Trophoblast cell (in vitro differentiated cells and primary cell): ENCODE data around the gene FGFR3.
"Not testable (repeated sequence)": the region's sequence is repeated elsewhere in the genome, so short reads cannot be mapped to it uniquely, and the experiment has no call there.

Source experiments
- DNase-seq, 2 donors: peaks; one replicate each; pipeline ENCODE4 v3.0.0-alpha.2; 2016
- H2AFZ ChIP-seq: 2 replicates; pipeline ENCODE4 v1.6.1; 2013; ENCODE audit warnings: low read length, moderate library complexity, mild to moderate bottlenecking; ENCODE audit not compliant: insufficient read depth, poor library complexity
- H2AK5ac ChIP-seq: 2 replicates; pipeline ENCODE4 v1.6.1; 2013; ENCODE audit warnings: mild to moderate bottlenecking, low read length
- H2BK120ac ChIP-seq: 2 replicates; pipeline ENCODE4 v1.6.1; 2013; ENCODE audit warnings: low read length, mild to moderate bottlenecking, moderate library complexity; ENCODE audit not compliant: insufficient read depth, poor library complexity
- H2BK12ac ChIP-seq: 2 replicates; pipeline ENCODE4 v1.6.1; 2013; ENCODE audit warnings: mild to moderate bottlenecking, low read length, moderate library complexity
- H2BK5ac ChIP-seq: 2 replicates; pipeline ENCODE4 v1.6.1; 2013; ENCODE audit warnings: low read length, low read depth, moderate library complexity, mild to moderate bottlenecking; ENCODE audit not compliant: poor library complexity
- H3K14ac ChIP-seq: 2 replicates; pipeline ENCODE4 v1.6.1; 2013; ENCODE audit warnings: mild to moderate bottlenecking, low read length
- H3K18ac ChIP-seq: 2 replicates; pipeline ENCODE4 v1.6.1; 2013; ENCODE audit warnings: mild to moderate bottlenecking, low read length
- H3K23ac ChIP-seq: 2 replicates; pipeline ENCODE4 v1.6.1; 2013; ENCODE audit warnings: low read length
- H3K27ac ChIP-seq: 2 replicates; pipeline ENCODE4 v1.5.1; 2013; ENCODE audit warnings: low read depth, mild to moderate bottlenecking, inconsistent platforms, low read length, moderate library complexity
- H3K27me3 ChIP-seq: 2 replicates; pipeline ENCODE4 v1.6.1; 2013; ENCODE audit warnings: inconsistent platforms, mild to moderate bottlenecking, low read length, moderate library complexity; ENCODE audit not compliant: insufficient read depth
- H3K36me3 ChIP-seq, 2 experiments: 1 replicate in 1 of 2; 2 replicates in 1 of 2; pipeline ENCODE4 v1.6.1; 2013; ENCODE audit warnings: low read length in 2 of 2, mild to moderate bottlenecking in 2 of 2, moderate library complexity in 1 of 2; ENCODE audit not compliant: insufficient read depth in 2 of 2, control insufficient read depth in 1 of 2
- H3K4ac ChIP-seq: 2 replicates; pipeline ENCODE4 v1.6.1; 2013; ENCODE audit warnings: low read depth, mild to moderate bottlenecking, low read length, moderate library complexity
- H3K4me1 ChIP-seq, 2 experiments: 1 replicate in 1 of 2; 2 replicates in 1 of 2; pipeline ENCODE4 v1.6.1; 2013; ENCODE audit warnings: low read length in 2 of 2, mild to moderate bottlenecking in 2 of 2, moderate library complexity in 1 of 2; ENCODE audit not compliant: insufficient read depth in 2 of 2, control insufficient read depth in 1 of 2
- H3K4me2 ChIP-seq: 2 replicates; pipeline ENCODE4 v1.6.1; 2013; ENCODE audit warnings: inconsistent platforms, mild to moderate bottlenecking, low read length, moderate library complexity
- H3K4me3 ChIP-seq: 2 replicates; pipeline ENCODE4 v1.5.1; 2013; ENCODE audit warnings: mild to moderate bottlenecking, low read depth, low read length, inconsistent platforms
- H3K79me1 ChIP-seq: one replicate; pipeline ENCODE4 v1.6.1; 2013; ENCODE audit warnings: low read length
- H3K79me2 ChIP-seq: 2 replicates; pipeline ENCODE4 v1.6.1; 2013; ENCODE audit warnings: low read length, mild to moderate bottlenecking; ENCODE audit not compliant: control insufficient read depth, insufficient read depth, poor library complexity
- H3K9ac ChIP-seq: 2 replicates; pipeline ENCODE4 v1.6.1; 2013; ENCODE audit warnings: mild to moderate bottlenecking, low read length
- H3K9me3 ChIP-seq: 2 replicates; pipeline ENCODE4 v1.6.1; 2013; ENCODE audit warnings: low read depth, mild to moderate bottlenecking, control low read depth, inconsistent platforms, low read length; ENCODE audit not compliant: insufficient read depth
- H4K12ac ChIP-seq: 2 replicates; pipeline ENCODE4 v1.6.1; 2013; ENCODE audit warnings: low read depth, mild to moderate bottlenecking, low read length, moderate library complexity
- H4K8ac ChIP-seq: 2 replicates; pipeline ENCODE4 v1.6.1; 2013; ENCODE audit warnings: low read depth, mild to moderate bottlenecking, low read length, moderate library complexity
- H4K91ac ChIP-seq: one replicate; pipeline ENCODE4 v1.6.1; 2013; ENCODE audit warnings: low read depth, mild to moderate bottlenecking, low read length, moderate library complexity
- WGBS: extraction: QIAGEN DNeasy Blood & Tissue Kit; methylation state at CpG from one replicate; pipeline ENCODE4 v1.1.7; 2013; ENCODE audit warnings: missing lambda C conversion rate; ENCODE audit not compliant: insufficient read length, insufficient coverage; ENCODE audit errors: extremely low coverage; 5-methylcytosine and 5-hydroxymethylcytosine counted together

The FGFR3 gene

DNA sequence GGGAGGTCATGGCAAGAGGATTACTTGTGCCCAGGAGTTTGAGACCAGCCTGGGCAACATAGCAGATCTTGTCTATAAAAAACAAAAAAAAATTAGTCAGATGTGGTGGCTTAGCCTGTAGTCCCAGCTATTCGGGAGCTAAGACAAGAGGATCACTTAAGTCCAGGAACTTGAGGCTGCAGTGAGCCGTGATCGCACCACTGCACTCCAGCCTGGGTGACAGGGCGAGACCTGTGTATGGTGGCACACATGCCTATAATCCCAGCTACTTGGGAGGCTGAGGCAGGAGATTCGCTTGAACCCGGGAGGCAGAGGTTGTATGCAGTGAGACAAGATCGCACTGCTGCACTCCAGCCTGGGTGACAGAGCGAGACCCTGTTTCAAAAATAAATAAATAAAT, 42.7 kb downstream of the FGFR3 start:
- not testable (repeated sequence) for H4K91ac ChIP-seq, H4K8ac ChIP-seq, H3K79me2 ChIP-seq, H2AFZ ChIP-seq, H3K23ac ChIP-seq, DNase-seq, H3K4me2 ChIP-seq, H2BK120ac ChIP-seq, H3K79me1 ChIP-seq, H3K27me3 ChIP-seq, H2BK5ac ChIP-seq, H3K14ac ChIP-seq, H4K12ac ChIP-seq, H3K4me3 ChIP-seq, H2AK5ac ChIP-seq, H3K9ac ChIP-seq, H3K27ac ChIP-seq, H3K4me1 ChIP-seq, H3K18ac ChIP-seq, H3K4ac ChIP-seq, H3K9me3 ChIP-seq, H2BK12ac ChIP-seq
- WGBS = no CpG with 5 or more reads among the region's 8 CpGs
- peaks cover 51 to 66% of the 10 kb centered on the region in 2 experiments for H3K36me3 ChIP-seq

- H4K12ac ChIP-seq = no peak overlapping the region
- no peak overlapping the region for H3K9ac ChIP-seq
- no peak overlapping the region for H3K4ac ChIP-seq
- H3K18ac ChIP-seq = no peak overlapping the region
- H3K36me3 ChIP-seq = peaks cover 50 to 65% of the 10 kb centered on the region in 2 experiments
- H3K23ac ChIP-seq = no peak overlapping the region
- no peak overlapping the region for H4K8ac ChIP-seq
- H3K14ac ChIP-seq = no peak overlapping the region
- no peak overlapping the region for H3K27ac ChIP-seq
- no peak overlapping the region for H4K91ac ChIP-seq
- no CpG with 5 or more reads among the region's 7 CpGs for WGBS
- H2AFZ ChIP-seq = no peak overlapping the region
- no peaks in the 10 kb centered on the region for H3K27me3 ChIP-seq
- H2BK12ac ChIP-seq = no peak overlapping the region
- no peak overlapping the region for H3K4me3 ChIP-seq
- H2AK5ac ChIP-seq = no peak overlapping the region
- peaks cover 4 to 6% of the 10 kb centered on the region in 2 experiments for H3K4me1 ChIP-seq
- DNase-seq = no peak
- no peaks in the 10 kb centered on the region for H3K79me2 ChIP-seq
- no peak overlapping the region for H3K4me2 ChIP-seq
- no peaks in the 10 kb centered on the region for H3K79me1 ChIP-seq
- no peak overlapping the region for H2BK5ac ChIP-seq
- H3K9me3 ChIP-seq = no peaks in the 10 kb centered on the region
- H2BK120ac ChIP-seq = no peak overlapping the region
These were observed 43.6 kb downstream of the FGFR3 start for GRCh38 chr4:1836650-1837049.

GRCh38 chr4:1837069-1837468, 44.0 kb downstream of the FGFR3 start:
- no CpG with 5 or more reads among the region's 10 CpGs for WGBS
- H2BK5ac ChIP-seq = no peak overlapping the region
- no peaks in the 10 kb centered on the region for H3K79me2 ChIP-seq
- no peak overlapping the region for H3K4me3 ChIP-seq
- no peak overlapping the region for H3K23ac ChIP-seq
- no peak overlapping the region for H2AFZ ChIP-seq
- peaks cover 50 to 63% of the 10 kb centered on the region in 2 experiments for H3K36me3 ChIP-seq
- H3K4me1 ChIP-seq = peaks cover 4 to 6% of the 10 kb centered on the region in 2 experiments
- no peak overlapping the region for H4K8ac ChIP-seq
- no peaks in the 10 kb centered on the region for H3K9me3 ChIP-seq
- no peak overlapping the region for H3K9ac ChIP-seq
- H3K27ac ChIP-seq = no peak overlapping the region
- no peak overlapping the region for H4K91ac ChIP-seq
- no peak overlapping the region for H3K4me2 ChIP-seq
- no peak overlapping the region for H3K4ac ChIP-seq
- H2BK120ac ChIP-seq = no peak overlapping the region
- H3K27me3 ChIP-seq = no peaks in the 10 kb centered on the region
- no peak overlapping the region for H3K14ac ChIP-seq
- peak overlapping the region; percentile 33 for H3K18ac ChIP-seq
- no peaks in the 10 kb centered on the region for H3K79me1 ChIP-seq
- no peak for DNase-seq
- H2BK12ac ChIP-seq = no peak overlapping the region
- no peak overlapping the region for H4K12ac ChIP-seq
- H2AK5ac ChIP-seq = no peak overlapping the region

DNA sequence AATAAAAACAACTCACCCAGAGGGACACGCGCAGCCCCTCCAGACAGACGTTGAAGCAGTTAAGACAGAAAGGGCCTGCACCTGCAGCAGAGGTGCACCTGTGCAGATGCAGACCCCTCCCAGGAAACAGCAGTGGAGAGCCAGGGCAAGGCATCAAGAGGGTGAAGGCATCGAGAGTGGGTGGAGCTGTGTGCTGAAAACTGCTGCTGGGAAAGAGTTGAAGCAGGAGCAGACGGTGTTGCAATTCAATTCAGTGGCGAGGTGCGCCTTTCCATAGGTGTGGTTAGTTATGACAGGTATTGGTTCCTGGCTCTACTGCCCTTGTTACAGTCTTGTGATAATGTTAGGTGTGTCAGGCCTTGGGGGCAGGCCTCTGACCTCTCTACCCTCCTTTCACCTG, 46.2 kb downstream of the FGFR3 start:
- Histone ChIP-seq H3K79me1 (no peaks in the 10 kb centered on the region), H3K27me3 (no peaks in the 10 kb centered on the region), H3K36me3 (peaks cover 37 to 54% of the 10 kb centered on the region in 2 experiments), H3K4me2 (no peak overlapping the region), H3K79me2 (no peaks in the 10 kb centered on the region), H2BK12ac (no peak overlapping the region), H2AFZ (no peak overlapping the region), H3K4ac (no peak overlapping the region), H2BK5ac (no peak overlapping the region), H3K4me1 (peaks cover 1 to 6% of the 10 kb centered on the region in 2 experiments), H4K8ac (no peak overlapping the region), H4K12ac (no peak overlapping the region), H3K14ac (no peak overlapping the region), H3K18ac (no peak overlapping the region), H3K9me3 (no peaks in the 10 kb centered on the region), H2BK120ac (no peak overlapping the region), H2AK5ac (no peak overlapping the region), H3K27ac (no peak overlapping the region), H3K4me3 (no peak overlapping the region), H4K91ac (no peak overlapping the region), H3K9ac (no peak overlapping the region), H3K23ac (no peak overlapping the region)
- WGBS = no CpG with 5 or more reads among the region's 7 CpGs
- DNase-seq = peak; percentile 51 to 65
